HEK293 (cell line): ENCODE data around the gene PPHLN1.

Experiments
- ZNF214 ChIP-seq: fragments of 450-650 bp; formaldehyde crosslinking; IDR thresholded peaks from 2 replicates; pipeline ENCODE4 v1.5.1; 2017; ENCODE audit warnings: missing biosample characterization, mild to moderate bottlenecking, missing genetic modification characterization, borderline replicate concordance
- TF ChIP-seq, protein P1 (sequence below): fragments of 450-650 bp; formaldehyde crosslinking; IDR thresholded peaks from 2 replicates; pipeline ENCODE4 v1.5.1; 2016; ENCODE audit warnings: missing biosample characterization, missing genetic modification characterization

DNA sequence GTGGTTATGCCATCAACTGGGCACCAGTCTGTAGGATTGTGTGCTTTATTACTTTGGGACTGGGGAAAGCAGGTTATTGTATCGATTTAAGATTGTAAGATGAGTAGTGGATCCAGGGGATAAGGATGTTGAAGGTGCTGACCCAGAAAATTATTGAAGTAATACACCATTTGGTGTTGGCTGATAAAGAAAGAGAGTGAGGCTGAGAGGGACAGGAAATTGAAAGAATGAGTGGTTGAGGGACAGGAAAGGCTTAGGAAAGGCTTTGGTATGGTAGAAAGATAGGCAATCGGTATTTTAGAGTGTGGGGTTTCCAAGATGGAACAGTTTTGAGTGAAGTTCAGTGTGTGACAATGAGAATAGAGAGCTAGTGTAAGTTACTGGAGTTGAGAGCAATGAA lies 12.3 kb downstream of the PPHLN1 start:
- TF ChIP-seq, protein P1, sequence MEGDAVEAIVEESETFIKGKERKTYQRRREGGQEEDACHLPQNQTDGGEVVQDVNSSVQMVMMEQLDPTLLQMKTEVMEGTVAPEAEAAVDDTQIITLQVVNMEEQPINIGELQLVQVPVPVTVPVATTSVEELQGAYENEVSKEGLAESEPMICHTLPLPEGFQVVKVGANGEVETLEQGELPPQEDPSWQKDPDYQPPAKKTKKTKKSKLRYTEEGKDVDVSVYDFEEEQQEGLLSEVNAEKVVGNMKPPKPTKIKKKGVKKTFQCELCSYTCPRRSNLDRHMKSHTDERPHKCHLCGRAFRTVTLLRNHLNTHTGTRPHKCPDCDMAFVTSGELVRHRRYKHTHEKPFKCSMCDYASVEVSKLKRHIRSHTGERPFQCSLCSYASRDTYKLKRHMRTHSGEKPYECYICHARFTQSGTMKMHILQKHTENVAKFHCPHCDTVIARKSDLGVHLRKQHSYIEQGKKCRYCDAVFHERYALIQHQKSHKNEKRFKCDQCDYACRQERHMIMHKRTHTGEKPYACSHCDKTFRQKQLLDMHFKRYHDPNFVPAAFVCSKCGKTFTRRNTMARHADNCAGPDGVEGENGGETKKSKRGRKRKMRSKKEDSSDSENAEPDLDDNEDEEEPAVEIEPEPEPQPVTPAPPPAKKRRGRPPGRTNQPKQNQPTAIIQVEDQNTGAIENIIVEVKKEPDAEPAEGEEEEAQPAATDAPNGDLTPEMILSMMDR: no peak
- no peak for TF ChIP-seq ZNF214 (tag by site-specific recombination)
